Stimulated activated CD4-positive, alpha-beta T cell treated with anti-CD3 and anti-CD28 coated beads, Interleukin-1b, Interleukin-23, amount 100 ng/mL, for 24 hours (primary cell): ENCODE measurements around the gene PAX7.
"Not testable (repeated sequence)": the region's sequence is repeated elsewhere in the genome, so short reads cannot be mapped to it uniquely, and the experiment has no call there.

ENCODE experiments used
- DNase-seq, 4 experiments: peaks; one replicate each; pipeline ENCODE4 v3.0.0-alpha.2; 2020; ENCODE audit warnings: low read depth in 4 of 4, low spot score in 1 of 4

PAX7 gene

GRCh38 chr1:18750600-18750999 lies 120.0 kb downstream of the PAX7 start:
- DNase-seq: no peak

- DNase-seq: no peak
Observed at GRCh38 chr1:18751425-18751824, 120.8 kb downstream of the PAX7 start.

GRCh38 chr1:18752409-18752808 lies 121.8 kb downstream of the PAX7 start:
- no peak for DNase-seq

GRCh38 chr1:18760156-18760555 lies 129.5 kb downstream of the PAX7 start:
- DNase-seq: no peak

- no peak for DNase-seq
Observed at GRCh38 chr1:18761948-18762840, 131.5 kb downstream of the PAX7 start.

GRCh38 chr1:18764362-18764761 lies 133.7 kb downstream of the PAX7 start:
- DNase-seq: no peak

- no peak for DNase-seq
Observed at GRCh38 chr1:18765725-18766124, 135.1 kb downstream of the PAX7 start.

GRCh38 chr1:18766328-18766727 lies 135.7 kb downstream of the PAX7 start:
- DNase-seq: no peak

- DNase-seq: not testable (repeated sequence)
Observed at GRCh38 chr1:18767576-18767975, 136.9 kb downstream of the PAX7 start.

GRCh38 chr1:18768086-18768485 lies 137.4 kb downstream of the PAX7 start:
- no peak for DNase-seq

GRCh38 chr1:18769140-18769539 lies 138.5 kb downstream of the PAX7 start:
- DNase-seq: no peak

- DNase-seq: no peak
Observed at GRCh38 chr1:18770799-18771198, 140.2 kb downstream of the PAX7 start.

- no peak for DNase-seq
Observed at GRCh38 chr1:18773753-18774152, 143.1 kb downstream of the PAX7 start.

- DNase-seq: no peak
Observed at GRCh38 chr1:18775341-18775740, 144.7 kb downstream of the PAX7 start.

GRCh38 chr1:18776777-18777176 lies 146.1 kb downstream of the PAX7 start:
- DNase-seq: no peak

GRCh38 chr1:18778437-18778836 lies 147.8 kb downstream of the PAX7 start:
- DNase-seq: no peak

- no peak for DNase-seq
Observed at GRCh38 chr1:18781031-18781430, 150.4 kb downstream of the PAX7 start.

GRCh38 chr1:18783705-18784481 lies 153.2 kb downstream of the PAX7 start:
- no peak for DNase-seq

- no peak for DNase-seq
Observed at GRCh38 chr1:18784482-18784831, 153.8 kb downstream of the PAX7 start.

GRCh38 chr1:18786149-18786548 lies 155.5 kb downstream of the PAX7 start:
- DNase-seq: no peak

GRCh38 chr1:18787825-18788385 lies 157.3 kb downstream of the PAX7 start:
- DNase-seq: no peak

- no peak for DNase-seq
Observed at GRCh38 chr1:18789246-18789645, 158.6 kb downstream of the PAX7 start.
